NCI-H748 treated with DMSO at 0.1 percent for 48 hours (cell line): ENCODE results near the gene ARHGEF1.
"Not testable (repeated sequence)": the region's sequence is repeated elsewhere in the genome, so short reads cannot be mapped to it uniquely, and the experiment has no call there.

Source experiments
- DNase-seq: peaks from one replicate; lab custom pipeline; 2025; lab: John Stamatoyannopoulos, UW

Gene ARHGEF1

DNA sequence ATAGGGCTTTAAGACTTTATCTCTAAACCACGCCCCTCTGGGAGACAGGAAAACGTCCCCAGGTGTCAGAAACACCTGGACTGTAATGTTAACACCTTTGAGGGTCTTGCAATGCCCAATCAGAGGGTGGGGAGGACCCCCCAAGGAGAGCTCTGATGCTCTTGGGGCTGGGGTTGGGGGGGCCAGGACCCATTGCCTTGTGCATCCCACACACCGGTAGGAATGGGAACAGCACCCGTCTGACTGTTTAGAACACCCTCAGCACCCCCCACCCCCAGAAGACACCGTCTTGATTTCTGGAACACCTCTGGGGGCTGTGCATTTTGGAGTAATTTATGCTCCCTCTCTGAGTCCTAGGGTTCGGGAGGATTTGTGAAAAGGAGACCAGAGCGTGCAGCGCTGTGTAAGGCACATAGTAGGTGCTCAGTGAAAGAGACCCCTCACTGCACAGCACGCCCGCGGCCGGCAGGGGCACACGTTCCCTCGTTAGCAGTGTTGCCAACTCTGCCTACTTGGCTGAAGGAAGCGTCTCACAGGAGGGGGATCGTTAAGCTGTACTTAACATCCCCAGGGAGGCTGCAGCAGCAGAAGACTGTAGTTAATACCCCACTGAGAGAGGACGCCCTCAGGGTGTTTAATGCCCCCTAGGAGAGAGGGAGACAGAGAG lies 48.1 kb downstream of the ARHGEF1 start:
- DNase-seq = no peak

DNA sequence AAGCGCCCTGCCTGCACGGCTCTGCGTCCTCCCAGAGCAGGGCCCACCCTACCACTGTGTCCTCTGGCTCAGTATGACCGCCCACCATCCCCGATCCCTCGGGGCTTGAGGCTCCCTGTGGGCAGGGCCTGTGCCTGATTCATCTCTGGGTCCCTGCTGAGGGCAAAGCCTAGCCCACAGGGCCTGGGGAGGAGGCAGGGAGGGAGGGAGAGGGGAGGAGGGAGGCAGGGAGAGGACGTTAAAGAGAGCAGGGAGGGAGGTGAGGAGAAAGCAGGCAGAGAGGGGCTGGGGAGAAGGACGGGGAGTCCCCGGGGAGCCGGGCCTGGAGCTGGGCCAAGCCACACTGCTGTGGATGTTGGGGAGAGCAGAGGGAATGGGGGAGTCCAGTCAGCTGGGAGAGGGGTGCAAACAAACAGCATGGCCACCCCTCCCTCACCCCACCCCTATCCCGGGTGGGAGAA lies 49.3 kb downstream of the ARHGEF1 start:
- DNase-seq = no peak

DNA sequence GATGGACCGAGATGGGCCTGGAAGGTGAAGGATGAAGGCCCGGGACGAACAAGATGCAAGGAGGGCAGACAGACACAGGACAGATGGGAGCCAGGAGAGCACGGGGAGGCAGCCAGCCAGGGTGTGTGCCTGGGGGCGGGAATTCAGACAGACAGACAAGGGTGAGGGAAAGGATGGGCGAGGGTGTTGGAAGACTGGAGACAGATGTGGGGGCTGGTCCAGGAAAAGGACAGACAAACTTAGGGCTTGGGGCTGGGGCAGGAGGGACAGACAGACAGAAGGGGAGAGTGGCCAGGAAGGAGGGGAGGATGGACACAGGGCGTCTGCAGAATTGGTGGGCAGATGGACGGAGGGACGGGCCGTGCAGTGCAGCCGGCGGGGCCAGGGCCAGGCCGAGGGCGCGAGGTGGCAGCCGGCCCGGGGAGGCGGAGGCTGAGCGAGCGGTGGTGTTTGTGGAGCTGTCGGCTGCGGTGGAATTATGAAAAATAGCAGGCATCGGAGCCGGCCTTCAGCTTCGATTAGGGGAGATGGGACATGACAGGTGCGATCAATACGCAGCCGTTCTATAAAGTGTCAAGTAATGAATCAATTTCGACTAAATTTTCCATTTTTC lies 49.8 kb downstream of the ARHGEF1 start:
- DNase-seq = no peak

DNA sequence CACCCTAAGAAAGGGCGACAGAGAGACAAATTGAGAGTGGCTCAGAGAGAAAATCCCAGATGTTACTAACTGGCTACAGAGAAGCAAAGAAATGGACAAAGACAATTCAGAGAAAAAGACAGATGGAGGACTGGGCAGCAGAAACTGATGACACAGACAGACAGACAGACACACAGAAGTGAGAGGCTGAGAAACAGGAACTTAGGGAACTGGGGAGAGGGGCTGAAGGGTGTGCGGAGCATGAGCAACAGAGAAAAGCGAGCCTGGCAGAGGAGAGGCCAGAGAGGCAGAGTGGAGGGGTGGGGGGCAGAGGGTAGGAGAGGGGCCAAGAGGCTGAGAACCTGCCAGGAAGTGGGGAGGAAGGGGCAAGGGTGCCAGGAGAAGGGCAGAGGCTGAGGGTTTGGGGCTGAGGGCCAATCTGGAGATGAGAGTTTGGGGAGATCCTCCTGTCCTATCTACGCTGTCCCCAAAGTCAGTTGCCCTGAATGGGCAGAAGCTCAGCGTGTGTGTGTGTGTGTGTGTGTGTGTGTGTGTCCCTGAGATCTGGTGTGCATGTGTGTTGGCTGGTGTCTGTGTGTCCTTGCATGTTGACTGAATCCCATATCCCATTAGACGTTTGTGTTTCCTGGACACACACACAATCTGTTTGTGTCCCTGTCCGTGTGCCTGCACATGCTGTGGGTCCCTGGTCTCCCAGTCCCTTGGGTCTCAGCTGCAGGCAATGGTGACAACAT lies 50.9 kb downstream of the ARHGEF1 start:
- no peak for DNase-seq

DNA sequence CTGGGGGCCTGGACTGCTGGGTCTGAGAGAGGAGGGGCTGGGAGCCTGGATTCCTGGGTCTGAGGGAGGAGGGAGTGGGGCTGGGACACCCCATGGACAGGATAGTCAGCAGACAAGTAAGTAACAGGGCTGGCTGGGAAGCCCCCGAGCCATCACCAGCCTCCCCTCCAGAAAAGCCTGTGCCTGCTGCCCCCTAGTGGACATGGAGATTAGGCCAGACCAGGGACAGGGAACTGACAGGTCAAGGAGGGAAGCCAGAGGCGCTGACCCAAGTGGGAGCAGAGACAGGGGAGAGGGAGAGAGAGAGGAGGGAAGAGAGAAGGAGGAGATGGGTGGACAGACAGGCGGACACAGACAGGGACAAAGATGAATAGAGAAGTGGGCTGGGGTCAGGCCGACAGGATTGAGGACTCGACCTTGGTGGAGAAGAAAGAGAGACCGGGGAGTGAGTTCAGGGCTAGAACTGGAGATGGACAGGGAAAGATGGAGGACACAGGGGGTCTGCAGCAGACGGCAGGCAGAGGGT lies 51.9 kb downstream of the ARHGEF1 start:
- peak; percentile 52 for DNase-seq

DNA sequence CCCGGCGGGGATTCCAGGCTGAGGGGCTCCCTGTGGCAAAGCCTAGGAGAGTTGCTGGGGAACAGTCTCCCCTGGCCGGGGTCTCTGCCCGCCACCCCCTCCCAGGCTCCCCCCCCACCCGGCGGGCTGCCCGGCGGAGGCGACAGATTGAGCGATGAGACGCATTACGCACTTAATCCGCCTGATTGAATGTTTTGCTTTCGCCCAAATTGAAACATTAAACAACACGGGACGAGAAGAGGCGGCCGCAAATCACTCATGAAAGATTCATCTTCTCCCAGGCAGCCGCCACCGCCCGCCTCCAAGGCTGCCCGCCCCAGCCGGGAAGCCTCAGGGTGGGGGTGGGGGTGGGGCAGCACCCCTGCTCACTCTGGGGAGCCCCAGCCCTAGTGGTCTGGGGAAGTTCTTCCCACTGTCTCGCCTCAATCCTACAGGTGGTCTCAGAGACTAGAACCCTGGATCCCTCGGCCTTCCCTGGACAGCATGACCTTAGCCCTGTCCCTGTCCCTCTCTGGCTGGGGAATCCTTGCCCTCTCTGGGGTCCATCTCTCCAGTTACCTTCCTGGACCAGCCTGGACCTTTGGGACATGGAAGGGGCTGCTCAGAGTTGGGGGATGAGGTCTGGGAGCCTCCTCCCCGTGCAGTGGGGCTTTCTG lies 52.9 kb downstream of the ARHGEF1 start:
- DNase-seq = no peak

DNA sequence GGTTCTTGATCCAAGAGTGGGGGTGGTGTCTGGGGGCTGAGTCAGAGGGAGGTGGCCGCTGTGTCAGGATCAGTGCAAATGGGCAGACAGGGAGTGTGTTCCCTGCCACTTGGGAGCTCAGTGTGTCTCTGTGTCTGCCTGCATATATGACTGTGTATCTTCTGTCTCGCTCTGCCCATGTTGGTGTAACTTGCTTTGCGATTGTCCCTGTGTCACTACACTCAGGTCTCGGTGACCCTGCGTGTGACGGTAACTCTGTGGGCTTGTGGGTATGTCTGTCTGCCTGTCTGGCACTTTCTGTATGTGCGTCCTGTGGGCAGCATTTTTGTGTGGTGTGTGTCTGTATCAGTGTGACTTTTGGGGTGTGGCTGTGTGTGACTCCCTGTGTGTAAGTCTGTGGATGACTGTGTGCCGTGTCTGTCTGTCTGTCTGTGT lies 53.4 kb downstream of the ARHGEF1 start:
- DNase-seq = no peak

DNA sequence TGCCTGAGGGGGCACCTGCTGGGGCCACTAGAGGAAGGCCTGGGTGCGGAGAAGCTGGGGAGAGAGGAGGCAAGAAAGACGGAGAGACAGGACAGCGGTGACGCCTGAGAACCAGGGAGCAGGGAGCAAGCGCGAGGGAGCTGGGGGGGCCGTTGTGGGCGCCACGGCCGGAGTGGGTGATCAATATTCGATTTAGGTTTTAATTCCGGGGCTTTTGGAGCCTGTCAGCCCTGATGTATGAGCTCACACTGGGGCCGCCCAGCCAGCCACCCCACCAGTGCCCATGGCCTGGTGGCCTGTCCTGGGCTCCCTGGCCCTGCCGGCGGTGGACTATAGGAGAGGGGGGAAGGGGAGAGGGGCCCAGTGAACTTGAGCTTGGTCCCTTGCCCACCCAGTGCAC lies 54.0 kb downstream of the ARHGEF1 start:
- DNase-seq = no peak

DNA sequence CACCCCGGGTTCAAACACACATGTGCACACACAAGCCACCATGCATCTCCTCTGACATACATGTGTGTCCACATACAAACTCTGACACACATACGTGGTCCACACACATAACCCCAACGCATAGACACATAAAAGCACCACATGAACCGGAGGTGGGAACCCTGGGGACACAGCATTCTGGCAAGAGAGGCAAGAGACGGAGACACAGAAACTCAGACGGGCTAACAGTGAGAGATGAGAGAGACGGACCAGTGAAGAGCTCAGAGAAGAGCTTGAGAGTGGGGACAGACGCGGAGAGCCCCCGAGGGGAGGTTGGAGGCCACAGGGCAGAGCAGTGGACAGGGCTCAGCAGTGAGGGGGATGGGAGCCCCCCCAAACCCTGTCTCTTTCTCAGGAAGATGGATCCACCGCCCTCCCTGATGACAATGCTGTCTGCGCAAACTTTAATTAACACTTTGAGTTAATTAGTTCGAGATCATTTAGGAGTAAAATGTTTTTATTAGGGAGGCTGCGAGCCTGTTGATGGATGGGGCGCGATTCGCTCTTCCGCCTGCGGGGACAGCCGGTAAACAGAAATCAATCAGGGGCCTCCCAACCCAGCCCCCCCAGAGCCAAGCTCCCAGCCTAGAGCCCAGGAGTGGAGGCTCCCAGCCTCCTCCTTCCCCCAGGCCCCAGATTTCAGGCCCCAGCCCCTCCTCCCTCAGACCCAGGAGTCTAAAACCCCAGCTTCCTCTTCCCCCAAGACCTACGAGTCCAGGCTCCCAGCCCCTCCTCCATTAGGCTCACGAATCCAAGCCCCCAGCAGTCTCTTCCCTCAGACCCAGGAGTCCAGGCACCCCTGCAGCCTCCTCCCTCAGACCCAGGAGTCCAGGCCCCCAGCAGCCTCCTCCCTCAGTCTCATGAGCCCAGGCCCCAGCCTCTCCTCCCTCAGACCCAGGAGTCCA lies 54.8 kb downstream of the ARHGEF1 start:
- DNase-seq = no peak

DNA sequence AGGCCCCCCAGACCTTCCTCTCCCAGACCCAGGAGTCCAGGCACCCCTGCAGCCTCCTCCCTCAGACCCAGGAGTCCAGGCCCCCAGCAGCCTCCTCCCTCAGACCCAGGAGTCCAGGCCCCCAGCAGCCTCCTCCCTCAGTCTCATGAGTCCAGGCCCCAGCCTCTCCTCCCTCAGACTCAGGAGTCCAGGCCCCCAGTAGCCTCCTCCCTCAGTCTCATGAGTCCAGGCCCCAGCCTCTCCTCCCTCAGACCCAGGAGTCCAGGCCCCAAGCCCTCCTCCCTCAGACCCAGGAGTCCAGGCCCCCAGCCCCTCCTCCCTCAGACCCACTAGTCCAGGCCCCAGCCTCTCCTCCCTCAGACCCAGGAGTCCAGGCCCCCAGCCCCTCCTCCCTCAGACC lies 56.2 kb downstream of the ARHGEF1 start:
- DNase-seq = not testable (repeated sequence)

DNA sequence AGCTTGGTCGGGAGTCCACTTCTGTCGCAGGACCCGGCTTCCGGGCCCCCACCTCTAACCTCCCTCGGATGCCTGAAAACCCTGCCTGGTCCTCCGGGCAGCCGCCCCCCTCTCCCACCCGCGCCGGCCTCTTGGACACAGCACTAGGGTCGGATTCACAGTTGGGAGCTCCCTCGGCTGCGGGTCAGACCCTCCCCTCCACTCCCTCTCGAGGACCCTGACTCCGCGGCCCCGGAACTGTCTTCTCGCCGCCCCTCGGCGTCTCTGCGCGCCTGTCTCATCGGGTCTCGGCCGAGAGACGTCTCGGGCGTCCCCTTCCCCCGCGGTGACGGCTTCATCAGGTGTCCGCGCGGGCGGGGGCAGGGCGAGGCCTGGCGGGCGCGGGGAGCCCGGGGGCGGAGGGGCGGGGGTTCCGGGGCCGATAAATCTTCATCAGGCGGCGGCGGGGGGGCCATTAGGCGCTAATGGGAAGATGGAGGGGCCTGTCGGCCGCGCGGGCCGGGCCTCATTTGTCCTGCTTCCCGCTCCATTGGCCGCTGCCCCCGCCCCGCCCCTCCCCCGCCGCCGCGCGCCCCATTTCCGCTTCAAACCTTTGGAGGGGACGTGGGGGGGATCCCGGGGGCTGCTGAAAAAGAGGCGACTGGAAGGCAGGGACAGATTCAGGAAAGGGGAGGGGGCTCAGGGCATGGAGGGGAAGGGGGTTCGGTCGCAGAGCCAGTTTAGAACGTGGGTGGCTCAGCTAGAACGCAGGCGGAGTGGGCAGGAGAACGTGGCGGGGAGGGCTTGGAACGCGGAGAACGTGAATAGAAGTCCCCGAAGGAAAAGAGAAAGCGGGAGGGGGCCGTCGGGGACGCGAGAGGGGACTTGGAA lies 57.1 kb downstream of the ARHGEF1 start:
- DNase-seq = peak; percentile 33

DNA sequence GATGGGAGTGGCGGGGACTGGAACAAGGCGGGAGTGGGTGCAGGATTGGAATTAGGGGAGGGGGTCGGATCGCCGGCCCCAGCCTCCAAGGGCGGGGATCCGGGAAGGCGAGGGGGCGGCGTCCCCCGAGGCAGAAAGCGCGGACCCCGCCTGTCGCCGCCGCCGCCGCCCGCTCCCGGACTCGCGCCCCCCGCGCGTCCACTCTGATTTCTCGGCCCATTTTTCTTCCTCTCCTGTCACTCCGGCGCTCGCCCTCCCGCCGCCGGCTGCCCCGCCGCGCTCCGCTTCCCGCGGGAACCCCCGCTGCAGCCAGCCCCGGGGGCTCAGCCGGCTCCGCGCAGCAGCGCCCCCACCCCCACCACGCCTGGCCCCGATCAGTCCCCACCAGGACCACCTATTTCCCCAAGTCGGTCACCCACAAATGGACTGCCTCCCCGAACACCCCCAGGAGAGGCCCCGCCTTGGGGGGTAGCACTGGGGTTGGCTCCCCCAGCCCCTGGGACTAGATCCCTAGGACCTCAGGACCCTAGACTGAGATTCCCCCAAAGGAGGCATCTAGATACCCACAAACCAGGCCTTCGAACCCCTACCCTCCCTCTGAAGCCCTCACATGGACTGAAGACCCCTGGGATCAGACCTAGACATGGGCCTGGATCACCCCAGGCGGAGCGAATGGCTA lies 57.9 kb downstream of the ARHGEF1 start:
- no peak for DNase-seq

DNA sequence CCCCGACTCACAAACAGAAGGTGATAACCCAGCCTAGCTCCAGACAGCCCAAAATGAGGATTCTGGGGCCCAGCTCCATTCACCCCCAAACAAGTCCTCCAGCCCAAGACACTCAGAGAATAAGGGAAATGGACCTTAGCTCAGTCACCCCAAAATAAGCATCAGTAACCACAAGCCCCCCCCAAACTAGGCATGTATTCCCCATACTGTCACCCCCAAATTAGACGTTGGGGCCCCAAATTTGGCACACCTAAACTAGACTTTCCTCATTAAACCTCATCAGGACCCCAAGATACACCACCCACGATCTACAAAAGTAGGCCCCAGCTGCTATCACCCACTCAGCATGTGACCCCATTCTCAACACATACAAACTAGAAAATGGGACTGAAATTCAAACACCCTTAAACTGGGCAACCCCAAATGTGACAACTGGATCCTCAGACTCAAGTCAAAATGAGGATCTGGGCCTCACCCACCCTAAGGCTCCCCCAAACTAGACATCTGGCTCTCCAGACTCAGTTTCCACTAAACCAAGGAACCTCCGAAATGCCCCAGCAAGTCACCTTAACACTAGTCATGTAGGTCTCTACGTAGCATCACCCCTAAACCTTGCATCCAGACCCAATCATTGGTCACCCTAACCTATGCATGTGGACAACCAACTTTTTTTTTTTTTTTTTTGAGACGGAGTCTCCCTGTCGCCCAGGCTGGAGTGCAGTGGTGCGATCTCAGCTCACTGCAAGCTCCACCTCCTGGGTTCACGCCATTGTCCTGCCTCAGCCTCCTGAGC lies 58.6 kb downstream of the ARHGEF1 start:
- DNase-seq = no peak

DNA sequence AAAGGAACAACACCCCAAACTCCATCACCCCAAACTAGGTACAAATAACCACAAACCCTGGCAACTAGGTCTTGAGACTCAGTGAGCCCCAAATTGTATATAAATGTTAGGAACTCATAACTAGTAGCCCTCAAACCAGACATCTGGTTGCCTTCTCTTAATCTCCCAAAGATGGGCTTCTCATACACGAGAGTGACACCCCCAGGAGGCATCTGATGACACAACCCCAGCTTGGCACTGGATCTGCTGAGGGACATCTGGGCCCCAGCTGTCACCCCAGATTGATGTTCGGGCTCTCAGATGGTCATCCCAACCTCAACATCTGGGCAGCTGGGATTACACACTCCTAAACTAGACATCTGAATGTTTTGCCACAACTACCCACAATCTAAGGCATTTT lies 61.4 kb downstream of the ARHGEF1 start:
- DNase-seq = no peak

DNA sequence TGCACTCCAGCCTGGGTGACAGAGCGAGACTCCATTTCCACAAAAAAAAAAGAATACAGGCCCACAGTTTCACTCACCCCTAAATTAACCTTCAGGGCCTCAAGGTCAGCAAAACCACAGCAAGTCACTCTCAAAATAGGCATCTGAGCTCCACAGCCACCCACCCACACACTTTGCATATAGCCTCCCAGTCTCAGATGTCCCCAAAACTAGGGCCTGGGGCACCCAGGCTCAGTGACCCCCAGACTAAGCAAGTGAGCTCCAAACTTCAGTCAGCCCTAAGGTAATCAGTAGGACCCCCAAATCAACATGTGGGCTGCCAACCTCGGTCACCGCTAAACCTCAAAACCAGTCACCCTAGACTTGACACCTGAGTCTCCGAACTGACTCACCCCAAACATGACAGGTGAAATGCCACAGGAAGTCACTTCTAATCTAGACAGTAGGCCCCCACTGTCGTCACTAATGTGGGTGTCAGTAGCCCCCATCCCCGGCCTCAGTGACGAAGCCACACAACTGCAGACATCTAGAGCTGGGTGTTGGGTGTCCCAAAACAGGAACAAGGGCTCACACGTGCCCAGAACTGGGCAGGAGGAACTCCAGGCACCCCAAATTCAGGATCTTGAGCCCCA lies 62.3 kb downstream of the ARHGEF1 start:
- DNase-seq = no peak

DNA sequence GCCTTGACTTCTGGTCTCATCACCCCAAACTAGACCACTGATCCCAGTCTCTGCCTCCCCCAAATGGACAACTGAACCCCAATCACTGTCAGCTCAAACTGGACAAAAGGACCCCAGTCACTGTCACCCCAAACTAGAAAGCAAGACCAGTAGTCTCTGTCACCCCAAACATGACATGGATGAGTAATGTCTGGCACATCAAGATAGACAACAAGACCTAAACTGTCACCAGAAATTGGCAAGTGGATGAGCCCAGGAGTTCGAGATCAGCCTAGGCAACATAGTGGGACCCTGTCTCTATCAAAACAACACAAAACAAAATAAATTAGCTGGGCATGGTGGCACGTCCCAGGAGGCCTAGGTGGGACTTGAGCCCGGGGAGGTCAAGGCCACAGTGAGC lies 64.1 kb downstream of the ARHGEF1 start:
- DNase-seq = no peak

DNA sequence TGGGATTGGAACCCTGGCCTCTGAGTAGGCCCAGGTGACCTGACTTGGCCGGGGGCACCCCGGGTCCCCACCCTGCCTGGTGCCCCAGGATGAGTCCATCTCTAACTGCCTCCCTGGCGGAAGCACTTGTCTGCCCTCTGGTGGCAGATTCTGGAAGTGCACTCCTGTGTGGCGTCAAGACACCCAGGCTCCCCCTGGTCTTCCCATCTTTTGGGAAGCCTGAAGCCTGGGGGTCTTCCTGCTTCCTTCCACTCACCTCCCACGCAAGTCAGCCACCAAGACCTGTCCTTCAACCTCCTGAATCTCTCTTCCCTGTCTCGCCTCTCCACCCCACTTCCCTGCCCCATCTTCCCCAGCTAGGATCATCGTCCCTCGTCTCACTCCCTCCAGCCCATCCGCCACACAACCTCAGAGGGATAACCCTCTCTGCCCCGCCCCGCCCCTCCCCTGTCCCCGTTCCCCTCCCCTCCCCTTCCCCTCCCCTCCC lies 68.7 kb downstream of the ARHGEF1 start:
- DNase-seq = peak; percentile 54

DNA sequence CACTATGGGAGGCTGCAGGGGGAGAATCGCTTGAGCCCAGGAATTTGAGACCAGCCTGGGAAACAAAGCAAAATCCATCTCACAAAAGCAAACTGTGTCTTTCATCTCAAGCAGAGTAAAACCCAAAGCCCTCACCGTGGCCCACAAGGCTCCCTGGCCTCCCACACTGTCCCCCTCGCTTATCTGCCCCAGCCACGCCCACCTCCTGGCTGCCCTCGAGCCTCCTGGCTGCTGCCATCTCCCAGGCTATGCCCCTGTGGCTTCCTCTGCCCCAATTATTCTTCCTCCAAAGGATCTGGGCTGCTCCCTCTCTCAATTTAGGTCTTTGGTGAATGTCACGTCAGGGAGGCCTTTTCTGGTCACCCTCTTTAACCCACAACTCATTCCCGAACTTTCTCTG lies 72.5 kb downstream of the ARHGEF1 start:
- no peak for DNase-seq
